HEK293 (cell line): Measurements from ENCODE around the gene GTF3C1.

Source experiments
- CTCF ChIA-PET: fragments of 350-600 bp; formaldehyde crosslinking; extraction: SDS; loops from one replicate; lab custom pipeline; 2021; ENCODE audit warnings: antibody characterized with exemption; lab: Yijun Ruan, JAX
- POLR2A ChIA-PET: fragments of 300-600 bp; formaldehyde crosslinking; extraction: SDS; loops from one replicate; lab custom pipeline; 2020; ENCODE audit warnings: antibody characterized with exemption, inconsistent platforms; lab: Yijun Ruan, JAX
- H3K27ac ChIP-seq: fragments of 200-500 bp; sonication (Bioruptor generic); 2 replicates; pipeline ENCODE4 v1.5.1; 2014; ENCODE audit warnings: low read depth, low read length, control low read depth, inconsistent platforms; ENCODE audit errors: extremely low read depth
- H3K36me3 ChIP-seq, 2 experiments: fragments of 200-500 bp in 1 of 2; sonication (Bioruptor generic) in 1 of 2; 1 replicate in 1 of 2; 2 replicates in 1 of 2; pipeline ENCODE4 v1.5.1; 2014 to 2017; ENCODE audit warnings: inconsistent platforms in 2 of 2, low read length in 2 of 2; ENCODE audit not compliant: control insufficient read depth in 2 of 2, insufficient read depth in 1 of 2
- H3K4me1 ChIP-seq: fragments of 200-500 bp; sonication (Bioruptor generic); 2 replicates; pipeline ENCODE4 v1.5.1; 2014; ENCODE audit warnings: mild to moderate bottlenecking, low read length, inconsistent platforms; ENCODE audit not compliant: control insufficient read depth, insufficient read depth
- H3K4me3 ChIP-seq: 2 replicates; pipeline ENCODE4 v1.5.1; 2011; ENCODE audit warnings: low read depth, mild to moderate bottlenecking, control low read depth, low read length, moderate library complexity
- H3K9me3 ChIP-seq: fragments of 200-500 bp; sonication (Bioruptor generic); 2 replicates; pipeline ENCODE4 v1.5.1; 2014; ENCODE audit warnings: low read depth, low read length, inconsistent platforms; ENCODE audit not compliant: control insufficient read depth, insufficient read depth
- ELK4 ChIP-seq: IDR thresholded peaks from 2 replicates; pipeline ENCODE4 v1.6.1; 2011; ENCODE audit warnings: mild to moderate bottlenecking, low read depth, low read length, borderline replicate concordance
- IKZF3 ChIP-seq: fragments of 450-650 bp; IDR thresholded peaks from 2 replicates; pipeline ENCODE4 v1.5.0; 2018; ENCODE audit warnings: missing biosample characterization, mild to moderate bottlenecking, missing genetic modification characterization, moderate library complexity
- KLF7 ChIP-seq: fragments of 450-650 bp; formaldehyde crosslinking; IDR thresholded peaks from 2 replicates; pipeline ENCODE4 v1.5.1; 2016; ENCODE audit warnings: missing biosample characterization, missing genetic modification characterization, borderline replicate concordance
- KLF8 ChIP-seq: fragments of 450-650 bp; formaldehyde crosslinking; IDR thresholded peaks from 2 replicates; pipeline ENCODE4 v1.5.1; 2016; ENCODE audit warnings: missing biosample characterization, missing genetic modification characterization
- MYNN ChIP-seq: fragments of 450-650 bp; formaldehyde crosslinking; IDR thresholded peaks from 2 replicates; pipeline ENCODE4 v1.5.1; 2016; ENCODE audit warnings: missing biosample characterization, missing genetic modification characterization, borderline replicate concordance
- MZF1 ChIP-seq: fragments of 450-650 bp; formaldehyde crosslinking; IDR thresholded peaks from 2 replicates; pipeline ENCODE4 v1.5.1; 2017; ENCODE audit warnings: missing biosample characterization, missing genetic modification characterization, borderline replicate concordance
- ZBTB1 ChIP-seq: fragments of 450-650 bp; formaldehyde crosslinking; IDR thresholded peaks from 2 replicates; pipeline ENCODE4 v1.5.1; 2016; ENCODE audit warnings: missing biosample characterization, missing genetic modification characterization
- ZNF10 ChIP-seq: fragments of 450-650 bp; formaldehyde crosslinking; IDR thresholded peaks from 2 replicates; pipeline ENCODE4 v1.5.1; 2017; ENCODE audit warnings: missing biosample characterization, missing genetic modification characterization
- ZNF132 ChIP-seq: fragments of 450-650 bp; formaldehyde crosslinking; IDR thresholded peaks from 2 replicates; pipeline ENCODE4 v1.5.1; 2017; ENCODE audit warnings: missing biosample characterization, missing genetic modification characterization, borderline replicate concordance
- ZNF214 ChIP-seq: fragments of 450-650 bp; formaldehyde crosslinking; IDR thresholded peaks from 2 replicates; pipeline ENCODE4 v1.5.1; 2017; ENCODE audit warnings: missing biosample characterization, mild to moderate bottlenecking, missing genetic modification characterization, borderline replicate concordance
- ZNF391 ChIP-seq: fragments of 450-650 bp; formaldehyde crosslinking; IDR thresholded peaks from 2 replicates; pipeline ENCODE4 v1.5.1; 2016; ENCODE audit warnings: low read depth, missing biosample characterization, missing genetic modification characterization, borderline replicate concordance
- ZNF473 ChIP-seq: fragments of 450-650 bp; formaldehyde crosslinking; IDR thresholded peaks from 2 replicates; pipeline ENCODE4 v1.5.1; 2017; ENCODE audit warnings: missing biosample characterization, missing genetic modification characterization
- ZNF596 ChIP-seq: fragments of 450-650 bp; IDR thresholded peaks from 2 replicates; pipeline ENCODE4 v1.5.0; 2018; ENCODE audit warnings: missing biosample characterization, mild to moderate bottlenecking, missing genetic modification characterization, moderate library complexity
- ZNF610 ChIP-seq: fragments of 450-650 bp; formaldehyde crosslinking; IDR thresholded peaks from 2 replicates; pipeline ENCODE4 v1.5.1; 2016; ENCODE audit warnings: missing biosample characterization, missing genetic modification characterization, borderline replicate concordance
- ZNF660 ChIP-seq: fragments of 450-650 bp; IDR thresholded peaks from 2 replicates; pipeline ENCODE4 v1.5.1; 2018; ENCODE audit warnings: missing biosample characterization, mild to moderate bottlenecking, missing genetic modification characterization
- TF ChIP-seq, protein P1 (sequence below): sonication (generic); formaldehyde crosslinking; IDR thresholded peaks from 2 replicates; pipeline ENCODE4 v1.8.1; 2022; ENCODE audit warnings: mild to moderate bottlenecking, moderate library complexity, missing genetic modification reagents
- TF ChIP-seq, protein P2 (sequence below): fragments of 450-650 bp; formaldehyde crosslinking; IDR thresholded peaks from 2 replicates; pipeline ENCODE4 v1.5.1; 2016; ENCODE audit warnings: missing biosample characterization, missing genetic modification characterization, borderline replicate concordance
- TF ChIP-seq, protein P3 (sequence below): fragments of 450-650 bp; formaldehyde crosslinking; IDR thresholded peaks from 2 replicates; pipeline ENCODE4 v1.5.1; 2017; ENCODE audit warnings: missing biosample characterization, missing genetic modification characterization
- TF ChIP-seq, protein P4 (sequence below): fragments of 450-650 bp; formaldehyde crosslinking; IDR thresholded peaks from 2 replicates; pipeline ENCODE4 v1.5.1; 2016; ENCODE audit warnings: missing biosample characterization, missing genetic modification characterization

Gene GTF3C1

DNA sequence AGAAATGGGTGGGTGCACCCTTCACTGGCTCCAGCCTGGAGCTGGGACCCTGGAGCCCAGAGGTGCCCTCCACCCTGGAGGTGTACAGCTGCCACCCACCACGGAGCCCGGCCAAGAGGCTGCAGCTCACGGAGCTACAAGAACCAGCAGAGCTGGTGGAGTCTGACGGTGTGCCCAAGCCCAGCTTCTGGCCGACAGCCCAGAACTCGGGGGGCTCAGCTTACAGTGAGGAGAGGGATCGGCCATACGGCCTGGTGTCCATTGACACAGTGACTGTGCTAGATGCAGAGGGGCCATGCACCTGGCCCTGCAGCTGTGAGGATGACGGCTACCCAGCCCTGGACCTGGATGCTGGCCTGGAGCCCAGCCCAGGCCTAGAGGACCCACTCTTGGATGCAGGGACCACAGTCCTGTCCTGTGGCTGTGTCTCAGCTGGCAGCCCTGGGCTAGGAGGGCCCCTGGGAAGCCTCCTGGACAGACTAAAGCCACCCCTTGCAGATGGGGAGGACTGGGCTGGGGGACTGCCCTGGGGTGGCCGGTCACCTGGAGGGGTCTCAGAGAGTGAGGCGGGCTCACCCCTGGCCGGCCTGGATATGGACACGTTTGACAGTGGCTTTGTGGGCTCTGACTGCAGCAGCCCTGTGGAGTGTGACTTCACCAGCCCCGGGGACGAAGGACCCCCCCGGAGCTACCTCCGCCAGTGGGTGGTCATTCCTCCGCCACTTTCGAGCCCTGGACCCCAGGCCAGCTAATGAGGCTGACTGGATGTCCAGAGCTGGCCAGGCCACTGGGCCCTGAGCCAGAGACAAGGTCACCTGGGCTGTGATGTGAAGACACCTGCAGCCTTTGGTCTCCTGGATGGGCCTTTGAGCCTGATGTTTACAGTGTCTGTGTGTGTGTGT is 100.9 kb downstream of the GTF3C1 start:
- TF ChIP-seq, protein P1, sequence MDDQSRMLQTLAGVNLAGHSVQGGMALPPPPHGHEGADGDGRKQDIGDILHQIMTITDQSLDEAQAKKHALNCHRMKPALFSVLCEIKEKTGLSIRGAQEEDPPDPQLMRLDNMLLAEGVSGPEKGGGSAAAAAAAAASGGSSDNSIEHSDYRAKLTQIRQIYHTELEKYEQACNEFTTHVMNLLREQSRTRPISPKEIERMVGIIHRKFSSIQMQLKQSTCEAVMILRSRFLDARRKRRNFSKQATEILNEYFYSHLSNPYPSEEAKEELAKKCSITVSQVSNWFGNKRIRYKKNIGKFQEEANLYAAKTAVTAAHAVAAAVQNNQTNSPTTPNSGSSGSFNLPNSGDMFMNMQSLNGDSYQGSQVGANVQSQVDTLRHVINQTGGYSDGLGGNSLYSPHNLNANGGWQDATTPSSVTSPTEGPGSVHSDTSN (CRISPR knock-in tag) = no peak
- TF ChIP-seq ZNF10 (tag by site-specific recombination) (no peak), KLF7 (tag by site-specific recombination) (no peak), ELK4 (no peak), ZBTB1 (no peak), ZNF610 (tag by site-specific recombination) (no peak), IKZF3 (tag by site-specific recombination) (no peak), ZNF596 (tag by site-specific recombination) (no peak), MYNN (no peak), KLF8 (tag by site-specific recombination) (no peak), ZNF391 (tag by site-specific recombination) (no peak), MZF1 (tag by site-specific recombination) (no peak), ZNF132 (tag by site-specific recombination) (no peak), ZNF473 (tag by site-specific recombination) (no peak), ZNF214 (tag by site-specific recombination) (no peak), ZNF660 (no peak)
- TF ChIP-seq, protein P2, sequence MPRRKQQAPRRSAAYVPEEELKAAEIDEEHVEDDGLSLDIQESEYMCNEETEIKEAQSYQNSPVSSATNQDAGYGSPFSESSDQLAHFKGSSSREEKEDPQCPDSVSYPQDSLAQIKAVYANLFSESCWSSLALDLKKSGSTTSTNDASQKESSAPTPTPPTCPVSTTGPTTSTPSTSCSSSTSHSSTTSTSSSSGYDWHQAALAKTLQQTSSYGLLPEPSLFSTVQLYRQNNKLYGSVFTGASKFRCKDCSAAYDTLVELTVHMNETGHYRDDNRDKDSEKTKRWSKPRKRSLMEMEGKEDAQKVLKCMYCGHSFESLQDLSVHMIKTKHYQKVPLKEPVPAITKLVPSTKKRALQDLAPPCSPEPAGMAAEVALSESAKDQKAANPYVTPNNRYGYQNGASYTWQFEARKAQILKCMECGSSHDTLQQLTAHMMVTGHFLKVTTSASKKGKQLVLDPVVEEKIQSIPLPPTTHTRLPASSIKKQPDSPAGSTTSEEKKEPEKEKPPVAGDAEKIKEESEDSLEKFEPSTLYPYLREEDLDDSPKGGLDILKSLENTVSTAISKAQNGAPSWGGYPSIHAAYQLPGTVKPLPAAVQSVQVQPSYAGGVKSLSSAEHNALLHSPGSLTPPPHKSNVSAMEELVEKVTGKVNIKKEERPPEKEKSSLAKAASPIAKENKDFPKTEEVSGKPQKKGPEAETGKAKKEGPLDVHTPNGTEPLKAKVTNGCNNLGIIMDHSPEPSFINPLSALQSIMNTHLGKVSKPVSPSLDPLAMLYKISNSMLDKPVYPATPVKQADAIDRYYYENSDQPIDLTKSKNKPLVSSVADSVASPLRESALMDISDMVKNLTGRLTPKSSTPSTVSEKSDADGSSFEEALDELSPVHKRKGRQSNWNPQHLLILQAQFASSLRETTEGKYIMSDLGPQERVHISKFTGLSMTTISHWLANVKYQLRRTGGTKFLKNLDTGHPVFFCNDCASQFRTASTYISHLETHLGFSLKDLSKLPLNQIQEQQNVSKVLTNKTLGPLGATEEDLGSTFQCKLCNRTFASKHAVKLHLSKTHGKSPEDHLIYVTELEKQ (tag by site-specific recombination) = no peak
- TF ChIP-seq, protein P3, sequence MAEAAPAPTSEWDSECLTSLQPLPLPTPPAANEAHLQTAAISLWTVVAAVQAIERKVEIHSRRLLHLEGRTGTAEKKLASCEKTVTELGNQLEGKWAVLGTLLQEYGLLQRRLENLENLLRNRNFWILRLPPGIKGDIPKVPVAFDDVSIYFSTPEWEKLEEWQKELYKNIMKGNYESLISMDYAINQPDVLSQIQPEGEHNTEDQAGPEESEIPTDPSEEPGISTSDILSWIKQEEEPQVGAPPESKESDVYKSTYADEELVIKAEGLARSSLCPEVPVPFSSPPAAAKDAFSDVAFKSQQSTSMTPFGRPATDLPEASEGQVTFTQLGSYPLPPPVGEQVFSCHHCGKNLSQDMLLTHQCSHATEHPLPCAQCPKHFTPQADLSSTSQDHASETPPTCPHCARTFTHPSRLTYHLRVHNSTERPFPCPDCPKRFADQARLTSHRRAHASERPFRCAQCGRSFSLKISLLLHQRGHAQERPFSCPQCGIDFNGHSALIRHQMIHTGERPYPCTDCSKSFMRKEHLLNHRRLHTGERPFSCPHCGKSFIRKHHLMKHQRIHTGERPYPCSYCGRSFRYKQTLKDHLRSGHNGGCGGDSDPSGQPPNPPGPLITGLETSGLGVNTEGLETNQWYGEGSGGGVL = no peak
- TF ChIP-seq, protein P4, sequence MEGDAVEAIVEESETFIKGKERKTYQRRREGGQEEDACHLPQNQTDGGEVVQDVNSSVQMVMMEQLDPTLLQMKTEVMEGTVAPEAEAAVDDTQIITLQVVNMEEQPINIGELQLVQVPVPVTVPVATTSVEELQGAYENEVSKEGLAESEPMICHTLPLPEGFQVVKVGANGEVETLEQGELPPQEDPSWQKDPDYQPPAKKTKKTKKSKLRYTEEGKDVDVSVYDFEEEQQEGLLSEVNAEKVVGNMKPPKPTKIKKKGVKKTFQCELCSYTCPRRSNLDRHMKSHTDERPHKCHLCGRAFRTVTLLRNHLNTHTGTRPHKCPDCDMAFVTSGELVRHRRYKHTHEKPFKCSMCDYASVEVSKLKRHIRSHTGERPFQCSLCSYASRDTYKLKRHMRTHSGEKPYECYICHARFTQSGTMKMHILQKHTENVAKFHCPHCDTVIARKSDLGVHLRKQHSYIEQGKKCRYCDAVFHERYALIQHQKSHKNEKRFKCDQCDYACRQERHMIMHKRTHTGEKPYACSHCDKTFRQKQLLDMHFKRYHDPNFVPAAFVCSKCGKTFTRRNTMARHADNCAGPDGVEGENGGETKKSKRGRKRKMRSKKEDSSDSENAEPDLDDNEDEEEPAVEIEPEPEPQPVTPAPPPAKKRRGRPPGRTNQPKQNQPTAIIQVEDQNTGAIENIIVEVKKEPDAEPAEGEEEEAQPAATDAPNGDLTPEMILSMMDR (tag by site-specific recombination) = no peak
- H3K27ac ChIP-seq = no peak overlapping the region
- no peaks in the 10 kb centered on the region for H3K9me3 ChIP-seq
- H3K4me3 ChIP-seq = no peak overlapping the region
- no peaks in the 10 kb centered on the region for H3K36me3 ChIP-seq
- ChIA-PET POLR2A (no interaction called here), CTCF (no interaction called here)
- no peaks in the 10 kb centered on the region for H3K4me1 ChIP-seq
